OCI-LY7 (cell line): Measurements from ENCODE around the gene SP5. TPM values are rescaled to one million over a fixed set of nuclear protein-coding genes. Genes with fewer than 3 reads are reported as not detected.

Source experiments
- BruUV-seq: library from RNA; stranded (reverse); fragments of 400-500 nt; replicated peaks from 2 replicates; lab custom pipeline; 2021; lab: Mats Ljungman, UMichigan
- CTCF ChIA-PET: fragments of 300-600 bp; sonication (Branson Sonifier 250); formaldehyde crosslinking; loops from one replicate; lab custom pipeline; 2022; ENCODE audit warnings: antibody characterized with exemption; ENCODE audit not compliant: unreplicated experiment; lab: Charles Lee
- POLR2A ChIA-PET: fragments of 300-600 bp; sonication (Branson Sonifier 250); formaldehyde crosslinking; loops from one replicate; lab custom pipeline; 2022; ENCODE audit warnings: antibody characterized with exemption; lab: Charles Lee
- DNase-seq: peaks from one replicate; pipeline ENCODE4 v3.0.0-alpha.2; 2015; ENCODE audit warnings: low spot score
- H2AFZ ChIP-seq: fragments of 200-600 bp; sonication (generic), shearing (Covaris generic); 2 replicates; pipeline ENCODE4 v1.6.1; 2014; ENCODE audit warnings: mild to moderate bottlenecking, antibody characterized with exemption, low read length, moderate library complexity
- H3K27ac ChIP-seq: fragments of 200-600 bp; sonication (generic); 2 replicates; pipeline ENCODE4 v1.5.1; 2014; ENCODE audit warnings: mixed run types, low read depth, mild to moderate bottlenecking, moderate library complexity, low read length, inconsistent platforms; ENCODE audit not compliant: poor library complexity, severe bottlenecking
- H3K36me3 ChIP-seq: fragments of 200-600 bp; sonication (generic); 2 replicates; pipeline ENCODE4 v1.6.1; 2014; ENCODE audit warnings: mild to moderate bottlenecking, antibody characterized with exemption, low read length, moderate library complexity, mixed read lengths; ENCODE audit not compliant: insufficient read depth
- H3K4me1 ChIP-seq: fragments of 200-600 bp; sonication (generic); 2 replicates; pipeline ENCODE4 v1.5.1; 2014; ENCODE audit warnings: mild to moderate bottlenecking, low read length; ENCODE audit not compliant: insufficient read depth, poor library complexity, severe bottlenecking
- H3K4me2 ChIP-seq: fragments of 200-600 bp; sonication (generic); 2 replicates; pipeline ENCODE4 v1.6.1; 2014; ENCODE audit warnings: mild to moderate bottlenecking, low read length
- H3K4me3 ChIP-seq: fragments of 200-600 bp; sonication (generic); 2 replicates; pipeline ENCODE4 v1.5.1; 2014; ENCODE audit warnings: mild to moderate bottlenecking, low read depth, low read length; ENCODE audit not compliant: poor library complexity, severe bottlenecking
- H3K79me2 ChIP-seq: fragments of 200-600 bp; sonication (generic); 2 replicates; pipeline ENCODE4 v1.6.1; 2016; ENCODE audit warnings: low read depth, mild to moderate bottlenecking, low read length, moderate library complexity, mixed read lengths; ENCODE audit not compliant: insufficient read depth
- H3K9me2 ChIP-seq: fragments of 200-600 bp; sonication (generic); 2 replicates; pipeline ENCODE4 v1.6.1; 2016; ENCODE audit warnings: mild to moderate bottlenecking, low read length, mixed read lengths; ENCODE audit not compliant: insufficient read depth
- H3K9me3 ChIP-seq: fragments of 200-600 bp; sonication (generic); 2 replicates; pipeline ENCODE4 v1.6.1; 2014; ENCODE audit warnings: mild to moderate bottlenecking, mixed run types, low read length, mixed read lengths
- H4K20me1 ChIP-seq: fragments of 200-600 bp; sonication (generic); 2 replicates; pipeline ENCODE4 v1.6.1; 2014; ENCODE audit warnings: mild to moderate bottlenecking, antibody characterized with exemption, low read length, moderate library complexity, mixed read lengths; ENCODE audit not compliant: insufficient read depth
- EZH2phosphoT487 ChIP-seq: fragments of 200-600 bp; sonication (generic); IDR thresholded peaks from 2 replicates; pipeline ENCODE4 v1.6.1; 2018; ENCODE audit warnings: low read depth, borderline replicate concordance, mild to moderate bottlenecking, mixed run types, antibody characterized with exemption, low read length, moderate library complexity, mixed read lengths
- intact Hi-C: fragments of 100-400 bp; cut with micrococcal nuclease; formaldehyde crosslinking; loops from one replicate; pipeline ENCODE4 v1.10.0; 2022; ENCODE audit not compliant: unreplicated experiment
- total RNA-seq, 2 experiments: library from RNA; depleted of rRNA in 1 of 2; stranded (reverse); fragments of >200 nt in 1 of 2; shearing (Covaris generic) in 1 of 2; gene quantifications; 2 replicates each; pipeline ENCODE4 v1.2.3, GENCODE V29; 2014 to 2022
- TF ChIP-seq, protein P1 (sequence below): fragments of 200-600 bp; sonication (generic); conservative IDR thresholded peaks from 2 replicates; pipeline ENCODE4 v1.5.1; 2014; ENCODE audit warnings: mild to moderate bottlenecking, antibody characterized with exemption, low read length, moderate library complexity, mixed read lengths

Gene SP5
- total RNA-seq, 2 experiments from 2014 or later: not detected

DNA sequence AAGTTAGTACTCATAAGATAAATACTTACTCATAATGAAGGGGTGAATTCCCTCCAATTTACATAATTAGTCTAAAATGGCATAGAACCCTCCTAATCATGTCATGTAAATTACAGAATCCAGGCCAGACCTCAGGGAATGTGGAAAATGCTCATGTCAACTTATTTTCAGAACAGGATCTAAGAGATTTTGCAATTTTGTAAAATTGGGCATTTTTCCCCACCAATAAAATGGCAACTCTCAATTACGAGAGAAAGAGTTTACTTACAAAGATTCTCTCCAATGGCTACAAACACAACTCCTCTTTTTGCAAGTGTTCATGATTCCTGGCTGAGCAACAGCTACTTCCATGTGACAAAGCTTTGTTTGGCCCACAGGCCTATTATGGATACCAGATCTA lies 33.8 kb upstream of the SP5 start:
- Histone ChIP-seq H3K4me1 (no peaks in the 10 kb centered on the region), H2AFZ (no peak overlapping the region), H3K4me2 (no peak overlapping the region), H3K79me2 (no peaks in the 10 kb centered on the region), H4K20me1 (no peaks in the 10 kb centered on the region), H3K9me3 (no peaks in the 10 kb centered on the region), H3K9me2 (no peaks in the 10 kb centered on the region), H3K36me3 (no peaks in the 10 kb centered on the region), H3K27ac (no peak overlapping the region), H3K4me3 (no peak overlapping the region)
- no peak for DNase-seq
- TF ChIP-seq EZH2phosphoT487: no peak
- TF ChIP-seq, protein P1, sequence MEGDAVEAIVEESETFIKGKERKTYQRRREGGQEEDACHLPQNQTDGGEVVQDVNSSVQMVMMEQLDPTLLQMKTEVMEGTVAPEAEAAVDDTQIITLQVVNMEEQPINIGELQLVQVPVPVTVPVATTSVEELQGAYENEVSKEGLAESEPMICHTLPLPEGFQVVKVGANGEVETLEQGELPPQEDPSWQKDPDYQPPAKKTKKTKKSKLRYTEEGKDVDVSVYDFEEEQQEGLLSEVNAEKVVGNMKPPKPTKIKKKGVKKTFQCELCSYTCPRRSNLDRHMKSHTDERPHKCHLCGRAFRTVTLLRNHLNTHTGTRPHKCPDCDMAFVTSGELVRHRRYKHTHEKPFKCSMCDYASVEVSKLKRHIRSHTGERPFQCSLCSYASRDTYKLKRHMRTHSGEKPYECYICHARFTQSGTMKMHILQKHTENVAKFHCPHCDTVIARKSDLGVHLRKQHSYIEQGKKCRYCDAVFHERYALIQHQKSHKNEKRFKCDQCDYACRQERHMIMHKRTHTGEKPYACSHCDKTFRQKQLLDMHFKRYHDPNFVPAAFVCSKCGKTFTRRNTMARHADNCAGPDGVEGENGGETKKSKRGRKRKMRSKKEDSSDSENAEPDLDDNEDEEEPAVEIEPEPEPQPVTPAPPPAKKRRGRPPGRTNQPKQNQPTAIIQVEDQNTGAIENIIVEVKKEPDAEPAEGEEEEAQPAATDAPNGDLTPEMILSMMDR: no peak
- BruUV-seq: no TSS peak
- POLR2A ChIA-PET: interaction anchor here (0.7 to 0.9 kb wide), 2 partner anchors 8 to 25 kb away, joined by 4 to 5 read pairs; no protein-coding TSS in a partner anchor
- intact Hi-C loops: no loop called here
- CTCF ChIA-PET: no interaction called here

DNA sequence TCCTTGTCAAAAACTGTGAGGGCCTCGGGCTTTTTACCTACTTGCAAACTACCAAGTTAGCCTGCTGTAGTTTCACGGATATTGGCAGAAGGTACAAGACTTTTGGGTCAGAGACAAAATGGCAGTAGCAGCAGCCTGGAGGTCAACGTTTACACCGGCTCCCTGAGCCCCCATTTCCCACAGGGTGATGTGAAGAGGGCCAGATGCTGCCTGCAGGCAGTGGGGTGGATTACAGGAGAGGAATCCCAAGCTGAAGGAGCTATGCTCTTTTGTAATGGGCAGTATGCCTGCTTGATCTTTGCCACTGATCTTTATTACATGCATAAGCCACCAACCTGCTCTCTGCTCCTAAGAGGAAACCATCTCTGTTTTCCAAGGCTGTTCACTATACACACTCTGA lies 29.5 kb upstream of the SP5 start:
- CTCF ChIA-PET: no interaction called here
- intact Hi-C loops: no loop called here

DNA sequence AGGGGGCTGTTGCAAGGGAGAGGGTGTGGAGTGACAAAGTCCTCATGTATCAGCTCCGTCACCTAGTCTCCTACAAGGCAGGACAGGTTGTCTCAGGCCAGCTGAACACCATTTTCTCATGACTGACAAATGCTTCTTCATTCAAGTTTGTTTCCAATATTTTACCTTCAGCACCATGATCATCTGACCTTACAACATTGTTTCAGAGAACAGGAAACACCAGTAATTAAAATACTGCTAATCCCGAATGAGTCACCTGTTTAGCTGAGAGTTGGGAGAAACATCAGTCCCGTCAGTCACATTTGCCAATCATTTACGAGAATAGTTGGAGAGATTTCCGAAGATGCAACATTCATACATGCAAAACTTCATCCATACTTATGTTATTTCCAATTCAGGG lies 25.7 kb upstream of the SP5 start:
- POLR2A ChIA-PET: interaction anchor here (0.6 kb wide), 1 partner anchor 9 kb away, joined by 3 read pairs; no protein-coding TSS in a partner anchor
- Histone ChIP-seq H3K79me2 (no peaks in the 10 kb centered on the region), H3K4me3 (no peak overlapping the region), H2AFZ (no peak overlapping the region), H3K27ac (no peak overlapping the region), H3K36me3 (no peaks in the 10 kb centered on the region), H3K9me2 (no peaks in the 10 kb centered on the region), H3K4me1 (no peaks in the 10 kb centered on the region), H3K9me3 (no peaks in the 10 kb centered on the region), H3K4me2 (no peak overlapping the region), H4K20me1 (no peaks in the 10 kb centered on the region)
- intact Hi-C loops: no loop called here
- TF ChIP-seq, protein P1: no peak
- TF ChIP-seq EZH2phosphoT487: no peak
- CTCF ChIA-PET: interaction anchor here (0.6 kb wide), 1 partner anchor 18 kb away, joined by 3 read pairs; no protein-coding TSS in a partner anchor
- BruUV-seq: no TSS peak
- DNase-seq: no peak

More for the DNA sequence above, 29.5 kb upstream of the SP5 start:
- TF ChIP-seq, protein P1: no peak
- TF ChIP-seq EZH2phosphoT487: no peak
- Histone ChIP-seq H3K36me3 (no peaks in the 10 kb centered on the region), H3K4me1 (no peaks in the 10 kb centered on the region), H3K4me3 (no peak overlapping the region), H2AFZ (no peak overlapping the region), H3K4me2 (no peak overlapping the region), H3K27ac (no peak overlapping the region), H3K79me2 (no peaks in the 10 kb centered on the region), H3K9me3 (no peaks in the 10 kb centered on the region), H3K9me2 (no peaks in the 10 kb centered on the region), H4K20me1 (no peaks in the 10 kb centered on the region)
- POLR2A ChIA-PET: no interaction called here
- no peak for DNase-seq
- no TSS peak for BruUV-seq
